ENCODE measurements around the gene TNK1. TPM values are rescaled to one million over a fixed set of nuclear protein-coding genes. Genes with fewer than 3 reads are reported as not detected.

The TNK1 gene
- polyA plus RNA-seq, 3 donors, result not detected

- Histone ChIP-seq H2AFZ (ENCODE audit: insufficient read depth, low read depth, low read length, poor library complexity, severe bottlenecking) (no peak overlapping the region), H3K4me2 (replicated peaks; ENCODE audit: extremely low read depth, low read length, poor library complexity, severe bottlenecking) (no peak overlapping the region), H3K36me3 (replicated peaks in 1 of 2; ENCODE audit: control insufficient read depth in 1 of 2, insufficient read depth in 2 of 2, low read length in 2 of 2) (no peaks in the 10 kb centered on the region), H4K20me1 (ENCODE audit: insufficient read depth, low read length) (peaks cover 6% of the 10 kb centered on the region), H3K9ac (ENCODE audit: insufficient read depth, low read length, poor library complexity, severe bottlenecking) (no peak overlapping the region), H3K27ac (ENCODE audit: low read depth in 1 of 2, low read length in 2 of 2) (no peak overlapping the region), H3K4me3 (replicated peaks in 1 of 3; ENCODE audit: low read depth in 2 of 3, low read length in 3 of 3) (no peak overlapping the region), H3K9me3 (replicated peaks in 1 of 2; ENCODE audit: control insufficient read depth in 1 of 2, insufficient read depth in 1 of 2, low read length in 2 of 2) (no peaks in the 10 kb centered on the region), H3K4me1 (ENCODE audit: control insufficient read depth in 1 of 2, insufficient read depth in 2 of 2, low read length in 2 of 2) (peaks cover 12 to 28% of the 10 kb centered on the region in 2 donors), H3K27me3 (ENCODE audit: control insufficient read depth in 2 of 2, insufficient read depth in 2 of 2, low read length in 2 of 2) (no peaks in the 10 kb centered on the region), H3K79me2 (ENCODE audit: insufficient read depth, low read length) (no peaks in the 10 kb centered on the region)
- no peak for DNase-seq
- Mint-ChIP-seq H3K4me3 (no peak overlapping the region), H3K27me3 (ENCODE audit: low read depth in 3 of 3) (peaks cover 3 to 12% (median 4%) of the 10 kb centered on the region in 3 donors), H3K9me3 (peaks cover 0 to 2% (median 0%) of the 10 kb centered on the region in 7 donors), H3K36me3 (no peaks in the 10 kb centered on the region), H3K4me1 (peaks cover 21% of the 10 kb centered on the region), H3K27ac (no peak overlapping the region)
- WGBS (ENCODE audit: insufficient coverage), result 58% methylated on average over 1 of the region's 2 CpGs
- intact Hi-C loops (cut with micrococcal nuclease), result loop anchor here in 1 of 2 donors (10.0 kb wide), 2 partner anchors 127 to 207 kb away; partner anchors contain the start of genes POLR2A, SENP3 and SLC35G6
- no peak for TF ChIP-seq CTCF (IDR thresholded peaks at IDR 0.05)
These were observed 23.5 kb upstream of the TNK1 start for GRCh38 chr17:7357381-7357780.

- H3K27ac Mint-ChIP-seq, result no peak overlapping the region
- 60% methylated on average over 3 of the region's 3 CpGs for WGBS (ENCODE audit: insufficient coverage)
These were observed 19.0 kb upstream of the TNK1 start for GRCh38 chr17:7361906-7362305.

More at GRCh38 chr17:7361906-7362305, 19.0 kb upstream of the TNK1 start:
- H3K4me3 Mint-ChIP-seq, result no peak overlapping the region
- DNase-seq, result no peak
- Histone ChIP-seq H3K27ac (ENCODE audit: low read depth in 1 of 2, low read length in 2 of 2) (no peak overlapping the region), H3K36me3 (replicated peaks in 1 of 2; ENCODE audit: control insufficient read depth in 1 of 2, insufficient read depth in 2 of 2, low read length in 2 of 2) (no peaks in the 10 kb centered on the region), H4K20me1 (ENCODE audit: insufficient read depth, low read length) (no peaks in the 10 kb centered on the region), H3K4me1 (ENCODE audit: control insufficient read depth in 1 of 2, insufficient read depth in 2 of 2, low read length in 2 of 2) (no peaks in the 10 kb centered on the region), H3K4me2 (replicated peaks; ENCODE audit: extremely low read depth, low read length, poor library complexity, severe bottlenecking) (no peak overlapping the region), H3K4me3 (replicated peaks in 1 of 3; ENCODE audit: low read depth in 2 of 3, low read length in 3 of 3) (no peak overlapping the region), H2AFZ (ENCODE audit: insufficient read depth, low read depth, low read length, poor library complexity, severe bottlenecking) (no peak overlapping the region), H3K9ac (ENCODE audit: insufficient read depth, low read length, poor library complexity, severe bottlenecking) (no peak overlapping the region), H3K9me3 (replicated peaks in 1 of 2; ENCODE audit: control insufficient read depth in 1 of 2, insufficient read depth in 1 of 2, low read length in 2 of 2) (no peaks in the 10 kb centered on the region), H3K79me2 (ENCODE audit: insufficient read depth, low read length) (no peaks in the 10 kb centered on the region), H3K27me3 (ENCODE audit: control insufficient read depth in 2 of 2, insufficient read depth in 2 of 2, low read length in 2 of 2) (no peaks in the 10 kb centered on the region)
- intact Hi-C loops (cut with micrococcal nuclease), result no loop called here
- no peaks in the 10 kb centered on the region for H3K4me1 Mint-ChIP-seq
- H3K27me3 Mint-ChIP-seq (ENCODE audit: low read depth in 3 of 3), result peaks cover 0 to 8% (median 3%) of the 10 kb centered on the region in 3 donors
- no peaks in the 10 kb centered on the region for H3K9me3 Mint-ChIP-seq
- no peaks in the 10 kb centered on the region for H3K36me3 Mint-ChIP-seq
- no peak for TF ChIP-seq CTCF (IDR thresholded peaks at IDR 0.05)
